HG03457 (cell line): ENCODE data around the gene SLC29A4.

ENCODE experiments used
- ATAC-seq: cut with Tn5 transposase; IDR thresholded peaks from one replicate; pipeline ENCODE4 v1.9.1; 2021; ENCODE audit warnings: moderate number of reproducible peaks; ENCODE audit not compliant: unreplicated experiment

The SLC29A4 gene

GRCh38 chr7:5350600-5351385, 68.0 kb downstream of the SLC29A4 start:
- ATAC-seq: no peak

DNA sequence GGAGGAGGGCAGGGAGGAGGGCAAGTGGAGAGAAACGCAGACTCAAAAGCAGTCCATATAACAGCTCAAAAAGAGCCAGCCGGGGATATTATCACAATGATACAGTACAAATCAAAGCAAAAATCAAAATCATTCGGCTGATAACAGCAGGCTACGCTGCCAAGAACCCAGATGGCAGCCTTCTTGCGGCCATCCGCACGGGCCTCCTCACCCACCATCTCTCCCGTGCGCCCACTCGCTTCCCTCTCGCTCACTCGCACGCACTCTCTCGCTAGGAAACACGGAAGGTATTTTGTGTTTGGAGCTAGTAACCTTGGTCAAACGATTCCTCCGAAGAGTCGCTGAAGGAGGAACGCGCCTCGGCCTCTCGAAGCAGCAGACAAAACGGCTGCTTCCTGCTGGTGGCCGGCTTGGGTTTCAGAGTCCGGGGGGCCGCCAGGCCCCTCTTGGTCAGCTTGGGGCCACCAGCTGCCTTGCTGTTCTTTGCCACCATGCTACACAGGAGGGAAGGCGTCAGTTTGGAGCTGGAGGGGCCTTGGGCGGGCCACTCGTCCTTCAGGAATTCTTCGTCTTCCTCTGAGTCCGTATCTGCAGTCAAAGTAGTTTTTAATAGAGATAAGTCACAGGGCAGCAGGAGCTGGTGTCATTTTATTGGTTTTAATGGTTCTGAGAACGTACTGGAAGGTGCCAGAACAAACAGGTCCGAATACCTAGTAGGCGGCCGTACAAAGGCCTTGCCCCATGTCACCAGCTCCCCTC, 68.9 kb downstream of the SLC29A4 start:
- no peak for ATAC-seq

DNA sequence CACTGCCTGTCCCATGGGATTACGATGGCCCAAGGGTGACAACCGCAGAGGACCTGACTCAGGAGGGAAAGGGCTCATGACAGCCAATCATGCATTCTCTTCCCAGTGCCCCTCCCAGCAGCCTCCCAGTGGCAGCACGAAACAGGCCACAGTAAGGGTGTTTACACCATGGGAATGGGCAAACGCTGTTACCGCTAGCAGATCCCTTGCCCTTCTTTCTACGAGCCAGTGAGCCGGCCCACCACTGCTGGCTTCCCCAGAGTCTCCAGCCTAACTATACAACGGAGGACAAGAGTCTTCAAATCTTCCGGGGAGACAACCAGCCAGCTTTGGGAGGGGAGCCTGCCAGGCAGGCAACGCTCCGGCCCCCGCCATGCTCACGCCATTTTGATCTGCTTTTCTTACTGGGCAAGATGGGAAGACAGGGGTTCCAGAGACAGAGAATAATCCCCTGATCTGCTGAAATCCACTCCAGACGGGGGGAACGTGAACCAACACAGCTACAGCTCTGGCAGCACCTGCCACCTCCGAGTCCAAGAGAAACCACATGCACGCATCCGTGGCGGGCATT, 69.8 kb downstream of the SLC29A4 start:
- no peak for ATAC-seq

- no peak for ATAC-seq
Observed at GRCh38 chr7:5354460-5355232, 71.9 kb downstream of the SLC29A4 start.
